Measurements from ENCODE around the gene MGAT3.

Gene MGAT3

GRCh38 chr22:39470451-39471291 is 13.9 kb downstream of the MGAT3 start:
- DNase-seq (ENCODE audit: low read depth in 1 of 2, low spot score in 1 of 2) = no peak

GRCh38 chr22:39471381-39472141 is 14.7 kb downstream of the MGAT3 start:
- DNase-seq (ENCODE audit: low read depth in 1 of 2, low spot score in 1 of 2) = no peak

- no peak for DNase-seq (ENCODE audit: low read depth in 1 of 2, low spot score in 1 of 2)
These were observed 16.1 kb downstream of the MGAT3 start for GRCh38 chr22:39472570-39473556.

GRCh38 chr22:39473851-39474250 is 17.0 kb downstream of the MGAT3 start:
- DNase-seq (ENCODE audit: low read depth in 1 of 2, low spot score in 1 of 2) = no peak

- DNase-seq (ENCODE audit: low read depth in 1 of 2, low spot score in 1 of 2) = no peak
These were observed 17.7 kb downstream of the MGAT3 start for GRCh38 chr22:39474351-39475111.

GRCh38 chr22:39475337-39475736 is 18.5 kb downstream of the MGAT3 start:
- DNase-seq (ENCODE audit: low read depth in 1 of 2, low spot score in 1 of 2) = no peak

- DNase-seq (ENCODE audit: low read depth in 1 of 2, low spot score in 1 of 2) = no peak
These were observed 19.1 kb downstream of the MGAT3 start for GRCh38 chr22:39475902-39476301.

GRCh38 chr22:39476664-39477063 is 19.9 kb downstream of the MGAT3 start:
- no peak for DNase-seq (ENCODE audit: low read depth in 1 of 2, low spot score in 1 of 2)

GRCh38 chr22:39477542-39477941 is 20.7 kb downstream of the MGAT3 start:
- no peak for DNase-seq (ENCODE audit: low read depth in 1 of 2, low spot score in 1 of 2)

GRCh38 chr22:39478441-39478850 is 21.6 kb downstream of the MGAT3 start:
- no peak for DNase-seq (ENCODE audit: low read depth in 1 of 2, low spot score in 1 of 2)

- no peak for DNase-seq (ENCODE audit: low read depth in 1 of 2, low spot score in 1 of 2)
These were observed 22.4 kb downstream of the MGAT3 start for GRCh38 chr22:39479254-39479653.

GRCh38 chr22:39480557-39480956 is 23.7 kb downstream of the MGAT3 start:
- DNase-seq (ENCODE audit: low read depth in 1 of 2, low spot score in 1 of 2) = no peak

- no peak for DNase-seq (ENCODE audit: low read depth in 1 of 2, low spot score in 1 of 2)
These were observed 24.2 kb downstream of the MGAT3 start for GRCh38 chr22:39481054-39481453.

- no peak for DNase-seq (ENCODE audit: low read depth in 1 of 2, low spot score in 1 of 2)
These were observed 24.8 kb downstream of the MGAT3 start for GRCh38 chr22:39481595-39481994.

- no peak for DNase-seq (ENCODE audit: low read depth in 1 of 2, low spot score in 1 of 2)
These were observed 26.0 kb downstream of the MGAT3 start for GRCh38 chr22:39482768-39483167.

- DNase-seq (ENCODE audit: low read depth in 1 of 2, low spot score in 1 of 2) = no peak
These were observed 30.4 kb downstream of the MGAT3 start for GRCh38 chr22:39486951-39487825.

GRCh38 chr22:39487826-39488520 is 31.2 kb downstream of the MGAT3 start:
- DNase-seq (ENCODE audit: low read depth in 1 of 2, low spot score in 1 of 2) = no peak

- no peak for DNase-seq (ENCODE audit: low read depth in 1 of 2, low spot score in 1 of 2)
These were observed 31.8 kb downstream of the MGAT3 start for GRCh38 chr22:39488563-39489083.
